AG10803 (cell line): ENCODE measurements around the gene PHETA1.
A peak's percentile ranks its signal among the peaks of the same experiment; 100 is the strongest.

Experiments used
- DNase-seq: peaks from one replicate; pipeline ENCODE4 v3.0.0; 2010; ENCODE audit warnings: low read depth
- H3K4me3 ChIP-seq: 2 replicates; pipeline ENCODE4 v1.5.1; 2011; ENCODE audit warnings: mild to moderate bottlenecking, low read length, control low read depth
- CTCF ChIP-seq: conservative IDR thresholded peaks from 2 replicates; pipeline ENCODE4 v1.5.1; 2011; ENCODE audit warnings: mild to moderate bottlenecking, low read length, control low read depth, inconsistent platforms

PHETA1 gene

GRCh38 chr12:111408686-111409402 is 39.9 kb upstream of the PHETA1 start:
- TF ChIP-seq CTCF: no peak
- H3K4me3 ChIP-seq: no peak overlapping the region
- DNase-seq: no peak

- no peak for DNase-seq
- H3K4me3 ChIP-seq: peak overlapping the region; percentile 92
Observed at GRCh38 chr12:111408116-111408440, 39.2 kb upstream of the PHETA1 start.

GRCh38 chr12:111407377-111408115 is 38.7 kb upstream of the PHETA1 start:
- no peak for DNase-seq
- H3K4me3 ChIP-seq: peak overlapping the region; percentile 92
- TF ChIP-seq CTCF: no peak

More at GRCh38 chr12:111408116-111408440, 39.2 kb upstream of the PHETA1 start:
- no peak for TF ChIP-seq CTCF

GRCh38 chr12:111406474-111407376 is 37.8 kb upstream of the PHETA1 start:
- DNase-seq: no peak
- TF ChIP-seq CTCF: no peak
- peak overlapping the region; percentile 92 for H3K4me3 ChIP-seq

GRCh38 chr12:111405859-111406473 is 37.1 kb upstream of the PHETA1 start, which contains the start of gene SH2B3:
Gene SH2B3 (plus strand): TSS chr12:111405923. CDS start chr12:111418146, 12,223 bp downstream.
- DNase-seq: peak; percentile 60
- H3K4me3 ChIP-seq: peak within 1 kb of the TSS; percentile 92
- TF ChIP-seq CTCF: no peak

GRCh38 chr12:111405149-111405858 is 36.4 kb upstream of the PHETA1 start:
- peak; percentile 82 for DNase-seq
- peak; percentile 41 for TF ChIP-seq CTCF

More at GRCh38 chr12:111405149-111405858, 36.4 kb upstream of the PHETA1 start:
- peak overlapping the region; percentile 71 for H3K4me3 ChIP-seq
